Measurements from ENCODE around the gene CEP112.

- no peak for TF ChIP-seq POLR2A (IDR thresholded peaks at IDR 0.05; ENCODE audit: low read length)
- no peak for TF ChIP-seq GATA1 (IDR thresholded peaks at IDR 0.05; ENCODE audit: low read depth, low read length)
These were observed 28.3 kb upstream of the CEP112 start for GRCh38 chr17:66220079-66220835.

All from erythroblast (primary cell).